Inflammatory macrophage treated with lipopolysaccharide for 1 hour (primary cell): ENCODE data around the gene HMG20B.
"Not testable (repeated sequence)": the region's sequence is repeated elsewhere in the genome, so short reads cannot be mapped to it uniquely, and the experiment has no call there.

Experiments
- DNase-seq, 2 donors: peaks; one replicate each; pipeline ENCODE4 v3.0.0-alpha.2; 2020 to 2022

HMG20B gene

GRCh38 chr19:3572855-3573161 lies at the start of gene HMG20B:
Gene HMG20B, plus strand, starts transcription at chr19:3572944. Its CDS starts 366 bp downstream, at chr19:3573310.
- DNase-seq: no peak

GRCh38 chr19:3523361-3524077 lies 49.2 kb upstream of the HMG20B start:
- no peak for DNase-seq

- no peak for DNase-seq
Observed at GRCh38 chr19:3524078-3524842, 48.5 kb upstream of the HMG20B start.

- DNase-seq: no peak
Observed at GRCh38 chr19:3524904-3525451, 47.8 kb upstream of the HMG20B start.

GRCh38 chr19:3526507-3527237 lies 46.1 kb upstream of the HMG20B start:
- DNase-seq: no peak

GRCh38 chr19:3527238-3527910 lies 45.4 kb upstream of the HMG20B start:
- DNase-seq: no peak

GRCh38 chr19:3528080-3528479 lies 44.7 kb upstream of the HMG20B start:
- DNase-seq: no peak

- no peak for DNase-seq
Observed at GRCh38 chr19:3528539-3529211, 44.1 kb upstream of the HMG20B start.

- DNase-seq: not testable (repeated sequence)
Observed at GRCh38 chr19:3529299-3529698, 43.4 kb upstream of the HMG20B start.

- DNase-seq: no peak
Observed at GRCh38 chr19:3530389-3530788, 42.4 kb upstream of the HMG20B start.

GRCh38 chr19:3531716-3532115 lies 41.0 kb upstream of the HMG20B start:
- no peak for DNase-seq

- no peak for DNase-seq
Observed at GRCh38 chr19:3532154-3532786, 40.5 kb upstream of the HMG20B start.

- no peak for DNase-seq
Observed at GRCh38 chr19:3533033-3533432, 39.7 kb upstream of the HMG20B start.

GRCh38 chr19:3533563-3534216 lies 39.1 kb upstream of the HMG20B start:
- no peak for DNase-seq

GRCh38 chr19:3534375-3535234 lies 38.1 kb upstream of the HMG20B start:
- no peak for DNase-seq

- DNase-seq: no peak
Observed at GRCh38 chr19:3535235-3535535, 37.6 kb upstream of the HMG20B start.

GRCh38 chr19:3535563-3535965 lies 37.2 kb upstream of the HMG20B start:
- DNase-seq: no peak

GRCh38 chr19:3535981-3536380 lies 36.8 kb upstream of the HMG20B start:
- no peak for DNase-seq

- peak in 1 of 2 donors; percentile 43 for DNase-seq
Observed at GRCh38 chr19:3536429-3537100, 36.2 kb upstream of the HMG20B start.

- no peak for DNase-seq
Observed at GRCh38 chr19:3537101-3537437, 35.7 kb upstream of the HMG20B start.
